NCI-H69 (cell line): ENCODE data around the gene ARMC9.
"Not testable (repeated sequence)": the region's sequence is repeated elsewhere in the genome, so short reads cannot be mapped to it uniquely, and the experiment has no call there.

Experiments used
- DNase-seq: peaks from one replicate; lab custom pipeline; 2025; lab: John Stamatoyannopoulos, UW

Gene ARMC9

DNA sequence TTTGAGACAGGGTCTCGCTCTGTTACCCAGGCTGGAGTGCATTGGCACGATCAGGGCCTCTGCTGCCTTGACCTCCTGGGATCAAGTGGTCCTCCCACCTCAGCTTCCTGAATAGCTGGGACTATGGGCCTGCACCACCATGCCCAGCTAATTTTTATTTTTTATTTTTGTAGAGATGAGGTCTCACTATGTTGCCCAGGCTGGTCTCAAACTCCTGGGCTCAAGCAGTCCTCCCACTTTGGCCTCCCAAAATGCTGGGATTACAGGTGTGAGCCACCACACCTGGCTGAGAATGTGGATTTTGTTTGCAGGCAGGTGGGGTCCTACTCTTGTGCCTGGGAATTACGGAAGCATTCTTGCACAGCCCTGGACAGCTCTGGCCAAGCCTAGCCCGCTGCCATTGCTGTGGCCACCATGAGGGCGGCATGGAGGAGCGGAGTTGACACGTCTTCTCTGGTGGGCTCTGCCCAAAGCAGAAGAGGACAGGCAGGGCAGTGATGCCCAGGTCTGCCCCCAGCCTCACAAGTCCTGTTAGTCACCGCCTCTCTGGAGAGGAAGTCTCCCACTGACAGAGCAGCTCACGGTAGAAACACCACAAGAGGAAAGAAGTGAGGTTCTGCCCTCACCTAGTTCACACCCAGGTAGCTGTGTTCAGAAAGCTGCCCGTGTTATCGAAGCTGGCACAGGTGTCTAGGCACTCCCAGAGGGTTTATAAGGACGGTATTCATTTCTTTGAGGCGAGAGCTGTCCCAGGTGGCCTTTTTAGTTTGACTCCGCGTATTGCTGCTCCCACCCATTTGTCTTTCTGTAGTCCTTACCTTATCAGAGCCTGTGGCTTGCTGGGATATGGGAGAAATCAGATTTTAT, 46.2 kb downstream of the ARMC9 start:
- no peak for DNase-seq

DNA sequence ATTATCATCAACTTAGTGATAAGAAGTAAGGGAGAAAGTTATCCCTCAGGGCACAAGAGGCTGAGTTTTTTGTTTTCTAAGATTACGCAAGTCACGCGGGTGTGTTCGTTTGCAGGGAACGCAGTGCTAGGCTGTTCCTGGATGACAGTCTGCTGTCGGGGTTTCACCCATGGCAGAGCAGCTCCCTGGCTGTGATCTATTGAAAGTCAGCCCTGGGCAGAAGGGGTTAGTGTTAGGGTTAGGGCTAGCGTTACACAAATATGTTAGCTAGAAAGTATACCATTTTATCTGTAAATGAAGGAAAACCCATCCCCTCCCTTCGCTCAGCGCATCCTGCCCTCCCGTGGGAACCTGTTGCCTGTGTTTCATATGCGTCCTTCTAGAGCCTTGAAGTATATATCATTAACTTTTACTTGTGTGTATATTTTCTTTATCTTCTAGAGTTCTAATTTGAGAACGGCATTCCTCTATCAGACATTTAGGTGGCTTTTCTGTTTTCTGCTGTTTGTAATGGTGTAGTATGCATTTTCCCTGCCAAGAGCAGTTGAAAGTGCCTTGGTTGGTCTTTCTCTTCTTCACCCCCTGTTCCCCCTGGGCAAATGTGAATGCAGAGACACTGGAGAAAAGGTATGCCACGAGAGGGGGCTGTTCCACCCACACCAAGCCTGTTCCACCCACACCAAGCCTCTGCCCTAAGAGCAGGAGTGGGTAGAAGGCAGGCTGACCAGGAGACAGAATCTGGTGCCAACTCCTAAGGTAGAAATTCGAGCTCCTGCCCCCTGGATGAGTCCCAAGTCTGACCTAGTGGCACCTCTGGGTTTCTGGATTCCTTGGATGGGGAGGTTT, 47.0 kb downstream of the ARMC9 start:
- no peak for DNase-seq

DNA sequence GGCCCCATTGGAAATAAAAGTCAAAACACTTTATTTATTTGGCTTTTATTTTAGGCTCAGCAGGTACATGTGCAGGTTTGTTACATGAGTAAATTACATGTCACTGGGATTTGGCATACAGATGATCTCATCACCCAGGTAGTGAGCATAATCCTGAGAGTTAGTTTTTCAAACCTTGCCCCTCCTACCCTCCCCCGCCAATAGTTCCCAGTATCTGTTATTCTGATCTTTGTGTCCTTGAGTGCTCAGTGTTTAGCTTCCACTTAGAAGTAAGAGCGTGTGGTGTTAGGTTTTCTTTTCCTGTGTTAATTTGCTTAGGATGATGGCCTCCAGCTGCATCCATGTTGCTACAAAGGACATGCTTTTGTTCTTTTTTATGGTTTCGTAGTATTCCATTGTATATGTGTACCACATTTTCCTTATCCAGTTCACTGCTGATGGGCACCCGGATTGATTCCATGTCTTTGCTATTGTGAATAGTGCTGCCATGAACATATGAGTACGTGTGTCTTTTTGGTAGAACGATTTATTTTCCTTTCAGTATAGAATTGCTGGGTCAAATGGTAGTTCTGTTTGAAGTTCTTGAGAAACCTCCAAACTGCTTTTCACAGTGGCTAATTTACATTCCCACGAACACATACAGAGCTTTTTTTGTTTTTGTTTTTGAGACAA, 47.9 kb downstream of the ARMC9 start:
- DNase-seq, result no peak

DNA sequence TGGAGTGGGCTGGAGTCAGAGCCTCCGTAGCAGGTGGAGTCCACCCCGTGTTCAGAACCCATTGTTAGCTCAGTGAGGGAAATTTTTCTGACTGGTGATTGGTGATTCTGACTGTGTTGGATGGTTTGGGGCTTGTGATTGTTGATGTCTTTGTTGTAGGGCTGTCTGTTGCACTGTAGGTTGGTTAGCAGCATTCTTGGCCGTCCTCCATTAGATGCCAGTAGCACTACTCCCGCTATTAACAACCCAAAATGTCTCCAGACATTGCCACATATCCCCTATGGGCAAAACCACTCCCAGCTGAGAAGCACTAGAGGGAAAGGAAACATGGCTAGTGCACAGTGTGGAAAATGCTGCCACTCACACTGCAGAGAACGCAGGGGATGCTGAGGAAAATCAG, 51.7 kb downstream of the ARMC9 start:
- DNase-seq, result no peak

DNA sequence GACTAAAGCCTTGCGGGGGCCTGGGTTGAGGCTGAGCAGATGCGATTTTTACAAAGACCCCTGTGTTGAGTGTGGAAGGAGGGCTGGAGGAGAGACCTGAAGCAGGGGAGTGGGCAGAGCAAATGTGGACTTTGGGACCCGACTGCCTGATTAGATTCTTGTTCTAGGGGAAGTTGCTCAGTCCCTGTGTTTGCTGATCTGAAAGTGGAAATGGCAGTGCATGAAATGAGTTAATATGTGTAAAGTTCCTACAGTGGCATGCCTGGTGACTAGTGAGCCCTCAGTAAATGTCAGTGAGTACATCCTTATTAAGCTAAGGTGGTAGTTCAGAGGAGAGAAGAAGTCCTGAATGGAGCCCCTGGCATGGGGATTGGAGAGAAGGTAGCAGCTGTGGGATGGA, 52.3 kb downstream of the ARMC9 start:
- DNase-seq, result no peak

DNA sequence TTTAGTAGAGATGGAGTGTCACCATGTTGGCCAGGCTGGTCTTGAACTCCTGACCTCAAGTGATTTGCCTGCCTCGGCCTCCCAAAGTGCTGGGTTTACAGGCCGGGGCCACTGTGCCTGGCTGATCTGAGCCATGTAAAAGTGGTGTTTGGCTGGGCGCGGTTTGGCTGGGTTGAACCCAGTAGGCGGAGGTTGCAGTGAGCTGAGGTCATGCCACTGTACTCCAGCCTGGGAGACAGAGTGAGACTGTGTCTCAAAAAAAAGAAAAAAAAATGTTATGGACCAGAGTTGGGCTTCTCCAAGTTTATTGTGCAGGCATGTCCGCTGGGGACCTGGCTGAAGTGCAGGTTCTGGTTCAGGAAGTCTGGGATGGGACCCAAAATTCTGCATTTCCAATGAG, 54.9 kb downstream of the ARMC9 start:
- not testable (repeated sequence) for DNase-seq

DNA sequence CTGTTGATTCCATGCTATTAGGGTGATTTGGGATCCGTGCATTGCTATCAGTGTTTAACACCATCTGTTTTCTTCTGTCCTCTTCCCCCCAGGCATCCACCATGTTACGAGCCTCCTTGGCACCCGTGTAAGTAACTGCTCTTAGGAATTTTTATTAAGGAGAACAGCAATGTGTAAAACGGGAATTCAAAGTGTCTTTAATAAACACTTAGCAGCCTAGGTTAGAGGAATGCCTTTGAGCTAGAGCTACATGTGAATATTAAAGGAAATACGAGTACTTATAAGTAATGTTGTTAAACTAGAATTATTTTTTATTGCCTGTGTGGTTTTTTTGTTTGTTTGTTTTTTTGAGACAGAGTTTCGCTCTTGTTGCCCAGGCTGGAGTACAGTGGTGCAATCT, 58.1 kb downstream of the ARMC9 start:
- no peak for DNase-seq

DNA sequence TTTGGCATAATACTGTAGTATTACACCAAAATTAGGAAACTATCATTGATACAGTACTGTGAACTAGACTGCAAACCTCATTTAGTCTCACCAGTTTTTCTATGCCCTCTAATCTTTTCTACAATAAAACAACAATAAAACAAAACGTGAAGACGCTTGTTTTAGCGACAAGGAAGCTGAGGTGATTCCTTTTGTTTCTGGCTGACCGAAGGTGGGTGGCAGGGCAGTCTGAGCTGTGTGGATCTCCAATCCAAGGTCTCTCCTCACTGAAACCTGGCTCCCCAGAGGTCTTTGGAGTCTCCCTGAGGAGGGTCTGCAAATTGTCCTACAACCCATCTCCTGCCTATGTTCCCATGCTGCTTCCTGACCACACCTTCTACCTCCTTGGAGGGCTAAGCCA, 59.3 kb downstream of the ARMC9 start:
- DNase-seq, result no peak

DNA sequence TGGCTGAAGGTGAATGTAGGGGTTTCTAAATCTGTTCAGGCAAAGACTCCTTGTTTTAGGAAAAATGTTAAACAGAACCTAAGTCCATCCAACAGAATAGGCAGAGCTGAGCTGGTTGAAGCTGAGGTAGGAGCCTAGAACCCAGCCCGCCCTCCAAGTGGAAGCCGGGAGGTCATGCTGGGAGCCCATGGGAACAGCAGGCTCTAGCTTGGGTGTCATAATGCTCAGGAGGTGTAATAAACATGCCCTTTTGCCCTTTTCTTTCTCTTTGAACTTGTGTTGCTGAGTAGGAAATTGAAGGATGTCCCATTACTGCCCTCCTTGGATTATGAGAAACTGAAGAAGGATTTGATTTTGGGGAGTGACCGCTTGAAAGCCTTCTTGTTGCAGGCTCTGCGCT, 60.3 kb downstream of the ARMC9 start:
- DNase-seq, result no peak

DNA sequence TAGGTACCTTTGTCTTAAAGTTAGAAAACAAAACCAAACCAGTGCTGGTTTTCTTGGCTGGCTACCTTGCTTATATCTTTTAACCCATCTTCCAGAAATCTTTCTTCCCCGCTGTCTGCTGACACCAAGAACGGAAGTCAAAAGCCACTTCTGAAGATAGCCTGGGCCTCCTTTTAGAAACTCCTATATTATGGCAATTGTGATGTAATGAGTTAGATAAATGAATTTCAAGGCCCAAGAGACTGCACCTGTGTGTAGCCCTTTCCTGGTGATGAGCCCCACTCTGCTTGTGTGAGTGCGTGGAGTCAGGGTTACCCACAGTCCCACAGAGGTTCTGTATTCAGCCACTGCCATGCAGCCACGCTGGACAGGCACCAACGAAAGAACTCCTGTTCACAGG, 60.7 kb downstream of the ARMC9 start:
- no peak for DNase-seq

DNA sequence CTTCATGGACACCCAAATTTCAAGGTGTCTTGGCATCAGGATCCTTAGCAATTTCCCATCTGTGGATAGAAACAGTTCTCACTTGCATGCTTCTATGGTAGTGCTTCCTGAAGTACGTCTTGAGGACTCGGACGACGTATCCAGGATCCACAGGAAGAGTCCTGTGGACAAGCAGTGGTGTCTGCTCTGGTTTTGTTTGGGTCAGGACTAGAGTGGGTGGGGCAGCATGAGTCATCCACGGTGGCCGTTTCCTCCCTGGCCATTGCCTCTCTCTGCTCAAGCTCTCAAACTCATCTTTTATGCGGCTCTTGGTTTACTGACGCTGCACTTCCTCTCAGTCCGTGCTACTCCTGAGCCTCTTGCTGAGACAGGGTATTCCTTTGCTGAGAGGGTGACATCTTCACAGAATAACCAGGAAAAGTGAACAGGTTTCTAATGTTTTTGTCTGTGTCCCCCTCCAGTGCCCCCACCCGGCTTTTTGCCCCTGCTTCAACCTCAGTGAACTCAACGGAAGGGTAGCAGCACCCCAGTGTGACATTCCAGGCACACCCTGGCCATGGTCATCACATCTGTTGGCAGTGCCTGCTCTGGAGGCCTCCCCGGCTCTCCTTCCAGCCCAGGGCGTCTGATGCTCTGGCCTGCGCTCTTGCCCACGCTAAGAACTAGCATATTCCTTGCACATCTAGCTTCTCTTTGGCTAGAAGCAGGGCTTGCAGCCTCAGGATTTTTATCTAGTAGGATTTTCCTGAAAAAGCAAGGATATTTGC, 62.2 kb downstream of the ARMC9 start:
- no peak for DNase-seq

DNA sequence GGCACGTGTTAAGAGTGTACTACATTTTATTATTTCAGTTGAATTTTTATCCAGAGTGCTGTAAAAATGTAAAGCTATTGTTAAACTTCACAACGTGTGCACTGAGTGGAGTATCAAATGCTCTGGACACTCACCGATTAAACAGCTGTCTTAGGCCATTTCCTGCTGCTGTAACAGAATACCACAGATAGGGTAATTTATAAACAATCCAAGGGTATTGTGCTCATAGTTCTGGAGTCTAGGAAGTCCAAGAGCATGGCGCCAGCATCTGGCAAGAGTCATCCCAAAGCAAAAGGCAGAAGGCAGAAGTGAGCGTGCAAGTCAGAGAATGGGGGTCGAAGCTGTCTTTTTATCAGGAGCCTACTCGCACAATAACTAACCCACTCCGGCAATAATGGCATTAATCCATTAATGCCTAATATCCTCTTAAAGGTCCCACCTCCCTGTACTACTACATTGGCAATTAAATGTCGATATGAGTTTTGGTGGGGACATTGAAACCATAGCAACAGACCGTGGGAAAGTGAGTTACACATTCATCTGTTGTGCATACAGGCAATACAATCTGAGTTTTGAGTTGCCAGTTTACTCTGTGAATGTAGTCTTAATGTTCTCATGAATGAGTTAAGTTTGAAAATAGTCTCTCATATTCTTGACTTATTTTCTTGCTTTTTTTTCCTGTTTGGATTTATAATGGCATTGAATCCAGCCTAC, 64.8 kb downstream of the ARMC9 start:
- DNase-seq, result no peak

DNA sequence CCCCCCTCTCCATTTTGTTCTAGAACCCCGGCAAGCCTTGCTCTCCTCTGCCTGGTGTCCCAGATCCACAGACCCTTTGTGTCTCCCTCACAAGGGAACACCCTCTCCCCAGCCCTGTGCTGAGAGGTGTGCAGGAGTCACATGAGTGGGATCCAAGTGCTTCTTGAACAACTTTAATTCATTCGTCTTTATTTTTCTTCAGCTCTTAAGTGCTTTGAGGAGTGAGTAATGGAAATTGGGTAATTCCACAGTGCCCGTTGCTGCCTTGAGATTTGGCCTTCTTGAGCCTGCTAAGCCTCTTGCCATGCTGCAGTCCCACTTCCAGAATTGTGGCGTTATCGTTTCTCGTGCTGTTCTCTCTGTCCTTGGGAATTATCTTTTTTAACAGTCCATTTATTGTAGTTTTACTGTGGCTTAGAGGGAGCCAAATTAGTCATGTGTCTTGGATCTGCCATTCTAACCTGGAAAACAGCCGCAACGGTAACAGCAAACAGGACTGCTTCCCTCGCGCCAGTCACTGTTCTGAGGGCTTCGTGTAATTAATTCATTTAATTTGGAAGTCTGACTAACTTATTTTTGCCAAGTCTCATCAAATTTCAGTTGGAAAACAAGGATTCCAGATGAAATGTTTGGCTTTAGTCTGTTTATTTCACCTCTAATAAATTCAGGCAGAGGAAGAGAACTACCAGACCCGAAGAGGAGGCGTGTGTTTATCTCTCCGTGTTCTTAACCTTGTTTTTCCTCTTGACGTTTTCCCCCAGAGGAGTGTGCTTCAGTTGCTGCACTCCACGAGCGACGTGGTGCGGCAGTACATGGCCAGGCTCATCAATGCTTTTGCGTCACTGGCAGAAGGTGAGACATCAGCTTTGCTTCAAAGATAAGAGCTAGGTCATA, 72.0 kb downstream of the ARMC9 start:
- DNase-seq, result no peak

DNA sequence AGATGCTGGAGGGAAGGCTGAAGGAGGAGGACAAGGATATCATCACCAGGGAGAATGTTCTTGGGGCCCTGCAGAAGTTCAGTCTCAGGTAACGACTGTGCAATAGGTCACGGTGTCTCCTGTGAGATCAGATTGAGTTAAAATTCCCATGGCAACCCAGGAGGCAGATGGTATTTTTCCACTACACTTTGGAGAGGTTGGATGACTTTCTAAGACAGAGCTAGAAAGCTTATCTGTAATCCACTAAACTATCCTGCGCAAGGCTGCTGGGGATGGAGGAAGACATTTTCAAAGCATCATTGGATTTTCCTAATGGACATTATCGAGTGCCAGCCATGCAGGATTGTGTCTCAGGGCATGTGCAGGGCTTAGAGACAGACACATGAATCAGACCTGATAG, 74.6 kb downstream of the ARMC9 start:
- DNase-seq, result no peak

DNA sequence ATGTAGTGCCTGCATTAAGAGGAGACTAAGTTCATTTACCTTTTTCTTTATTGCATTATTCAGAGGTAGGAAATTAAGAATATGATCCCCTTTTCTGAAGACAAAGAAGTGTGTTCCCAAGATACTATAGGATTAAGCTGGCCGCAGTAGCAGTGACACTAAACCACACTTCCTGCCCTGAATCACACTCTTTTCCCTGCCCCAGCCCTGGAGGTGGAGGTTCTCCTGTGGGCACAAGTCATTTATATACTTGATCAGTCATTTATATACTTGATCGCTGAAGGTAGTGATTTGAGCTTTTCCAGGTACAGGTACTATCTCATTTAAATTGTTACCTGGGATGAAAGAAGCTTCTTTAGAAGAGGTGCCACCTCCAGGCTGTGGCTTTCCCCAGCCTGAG, 78.6 kb downstream of the ARMC9 start:
- DNase-seq, result no peak

DNA sequence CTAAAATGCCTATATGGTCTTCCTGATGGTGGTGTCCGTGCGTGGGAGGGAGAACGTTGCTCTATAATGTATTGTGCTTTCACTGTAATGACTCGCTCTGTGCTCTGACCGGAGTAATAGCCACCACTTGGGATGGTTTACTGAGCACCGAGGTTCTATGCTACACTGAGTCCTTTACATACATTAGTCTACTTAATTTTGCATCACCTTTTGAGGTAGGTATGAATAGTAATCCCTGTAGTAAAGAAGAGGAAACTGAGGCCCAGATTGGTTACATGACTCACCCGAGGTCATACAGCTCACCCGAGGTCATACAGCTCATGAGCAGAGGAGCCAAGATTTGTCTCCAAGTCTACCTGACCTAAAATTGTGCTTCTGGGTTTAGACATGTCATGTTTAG, 79.5 kb downstream of the ARMC9 start:
- no peak for DNase-seq

DNA sequence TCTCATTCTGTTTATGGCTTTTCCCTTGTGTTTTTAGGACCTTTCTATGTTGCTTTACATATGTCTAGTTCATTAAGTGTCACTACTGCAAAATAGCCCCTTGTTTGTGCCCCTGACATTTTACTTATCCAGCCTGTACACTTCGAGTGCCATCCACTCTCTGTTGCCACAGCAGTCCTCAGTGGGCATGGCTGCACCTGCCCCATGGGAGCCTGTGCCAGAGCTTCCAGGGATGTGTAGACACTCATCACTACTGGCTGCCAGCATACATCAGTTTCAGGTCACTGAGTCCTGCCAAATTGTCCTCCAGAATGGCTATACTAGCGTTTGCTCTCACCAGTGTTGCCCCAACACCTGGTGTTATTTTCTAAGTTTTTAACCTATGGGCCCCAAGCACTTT, 80.4 kb downstream of the ARMC9 start:
- DNase-seq, result no peak

DNA sequence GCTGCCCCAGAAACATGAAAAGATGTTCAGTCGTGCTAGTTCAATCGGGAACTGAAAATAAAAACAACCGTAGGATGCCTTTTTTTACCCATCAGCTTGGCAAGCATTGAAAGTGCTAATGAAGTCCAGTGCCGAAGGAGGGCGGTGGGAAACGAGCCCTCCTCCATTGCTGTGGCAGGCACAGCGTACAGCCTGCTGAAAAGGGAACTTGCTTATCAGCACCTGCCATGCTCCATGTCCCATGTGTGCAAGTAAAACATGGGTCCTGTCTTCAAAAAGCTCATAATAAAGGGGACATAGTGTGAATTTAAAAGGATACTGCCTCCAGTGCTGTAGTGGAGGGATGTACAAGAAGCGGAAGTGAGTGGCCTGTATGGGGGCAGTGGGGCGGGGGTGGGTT, 82.4 kb downstream of the ARMC9 start:
- no peak for DNase-seq

DNA sequence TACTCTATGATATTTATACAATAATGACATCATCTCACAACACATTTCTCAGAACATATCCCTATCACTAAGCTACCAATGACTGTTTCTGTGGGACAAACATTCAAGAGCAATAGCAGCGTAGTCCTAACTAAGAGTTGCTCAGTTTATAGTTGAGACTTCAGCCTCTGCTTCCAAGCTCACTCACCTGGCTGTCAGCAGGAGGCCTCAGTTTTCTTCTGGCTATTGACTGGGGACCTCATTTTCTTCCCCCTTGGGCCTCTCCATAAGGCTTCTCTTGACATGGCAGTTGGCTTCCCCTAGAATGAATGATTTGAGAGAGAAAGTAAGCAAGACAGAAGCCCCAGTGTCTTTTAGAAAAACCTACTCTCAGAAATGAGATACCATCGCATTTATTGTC, 85.9 kb downstream of the ARMC9 start:
- DNase-seq, result no peak

DNA sequence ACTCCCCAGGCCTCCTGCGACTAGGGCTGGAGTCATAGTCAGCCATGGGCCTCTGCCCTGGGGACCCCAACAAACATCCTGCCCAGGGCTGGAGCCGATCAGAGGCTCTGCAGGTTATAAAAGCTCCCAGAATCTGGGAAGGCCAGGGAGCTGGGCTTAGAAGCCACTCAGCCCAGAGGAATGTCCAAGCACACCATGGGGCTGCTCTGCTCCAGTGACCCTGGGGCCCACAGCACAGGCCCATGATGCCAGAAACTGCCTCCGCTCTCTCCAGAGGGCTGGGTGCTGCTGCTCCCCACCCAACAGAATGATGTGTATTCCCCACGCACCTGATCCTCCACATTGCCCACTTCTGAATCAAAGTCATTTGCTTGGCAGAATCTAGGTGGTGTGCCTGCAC, 88.5 kb downstream of the ARMC9 start:
- no peak for DNase-seq
